Mesendoderm (in vitro differentiated cells): ENCODE data around the gene TALDO1.

Experiments
- DNase-seq: peaks from one replicate; pipeline ENCODE4 v3.0.0; 2013
- H2AK5ac ChIP-seq: 2 replicates; pipeline ENCODE4 v1.6.1; 2013; ENCODE audit warnings: low read length, inconsistent platforms
- H2BK120ac ChIP-seq: 2 replicates; pipeline ENCODE4 v1.6.1; 2013; ENCODE audit warnings: low read depth, mild to moderate bottlenecking, low read length, moderate library complexity, mixed read lengths
- H2BK15ac ChIP-seq: replicated peaks from 2 replicates; pipeline ENCODE4 v1.6.1; 2013; ENCODE audit warnings: low read depth, mild to moderate bottlenecking, moderate library complexity
- H2BK5ac ChIP-seq: 2 replicates; pipeline ENCODE4 v1.6.1; 2013; ENCODE audit warnings: low read length, inconsistent platforms
- H3K18ac ChIP-seq: 2 replicates; pipeline ENCODE4 v1.6.1; 2013; ENCODE audit warnings: mild to moderate bottlenecking, low read length, mixed read lengths
- H3K23ac ChIP-seq: one replicate; pipeline ENCODE4 v1.6.1; 2013; ENCODE audit warnings: low read length
- H3K27ac ChIP-seq: 2 replicates; pipeline ENCODE4 v1.5.1; 2013; ENCODE audit warnings: low read depth, mild to moderate bottlenecking, inconsistent platforms, low read length, moderate library complexity
- H3K27me3 ChIP-seq: 2 replicates; pipeline ENCODE4 v1.6.1; 2013; ENCODE audit warnings: low read length, control low read depth, mild to moderate bottlenecking, inconsistent platforms; ENCODE audit not compliant: insufficient read depth, poor library complexity
- H3K36me3 ChIP-seq: 2 replicates; pipeline ENCODE4 v1.6.1; 2013; ENCODE audit warnings: low read length, inconsistent platforms; ENCODE audit not compliant: control insufficient read depth, insufficient read depth
- H3K4ac ChIP-seq: one replicate; pipeline ENCODE4 v1.6.1; 2013; ENCODE audit warnings: low read depth, mild to moderate bottlenecking, low read length, moderate library complexity
- H3K4me1 ChIP-seq: 2 replicates; pipeline ENCODE4 v1.6.1; 2013; ENCODE audit warnings: low read depth, low read length, inconsistent platforms; ENCODE audit not compliant: control insufficient read depth
- H3K4me2 ChIP-seq: 2 replicates; pipeline ENCODE4 v1.6.1; 2013; ENCODE audit warnings: low read length
- H3K4me3 ChIP-seq: 2 replicates; pipeline ENCODE4 v1.5.1; 2013; ENCODE audit warnings: mild to moderate bottlenecking, low read length
- H3K56ac ChIP-seq: one replicate; pipeline ENCODE4 v1.6.1; 2013; ENCODE audit warnings: low read length
- H3K79me1 ChIP-seq: 2 replicates; pipeline ENCODE4 v1.6.1; 2013; ENCODE audit warnings: low read length, inconsistent platforms
- H3K79me2 ChIP-seq: 2 replicates; pipeline ENCODE4 v1.6.1; 2013; ENCODE audit warnings: mild to moderate bottlenecking, low read length; ENCODE audit not compliant: control insufficient read depth, insufficient read depth
- H3K9ac ChIP-seq: 2 replicates; pipeline ENCODE4 v1.6.1; 2013; ENCODE audit warnings: low read length, inconsistent platforms
- H4K5ac ChIP-seq: one replicate; pipeline ENCODE4 v1.6.1; 2013; ENCODE audit warnings: low read length
- H4K8ac ChIP-seq: one replicate; pipeline ENCODE4 v1.6.1; 2013; ENCODE audit warnings: low read depth, mild to moderate bottlenecking, control low read depth, low read length, moderate library complexity
- WGBS: extraction: QIAGEN DNeasy Blood & Tissue Kit; methylation state at CpG from one replicate; pipeline ENCODE4 v1.1.7; 2013; ENCODE audit warnings: low lambda C conversion rate, missing lambda C conversion rate; ENCODE audit not compliant: insufficient coverage; ENCODE audit errors: extremely low coverage; 5-methylcytosine and 5-hydroxymethylcytosine counted together

Gene TALDO1

DNA sequence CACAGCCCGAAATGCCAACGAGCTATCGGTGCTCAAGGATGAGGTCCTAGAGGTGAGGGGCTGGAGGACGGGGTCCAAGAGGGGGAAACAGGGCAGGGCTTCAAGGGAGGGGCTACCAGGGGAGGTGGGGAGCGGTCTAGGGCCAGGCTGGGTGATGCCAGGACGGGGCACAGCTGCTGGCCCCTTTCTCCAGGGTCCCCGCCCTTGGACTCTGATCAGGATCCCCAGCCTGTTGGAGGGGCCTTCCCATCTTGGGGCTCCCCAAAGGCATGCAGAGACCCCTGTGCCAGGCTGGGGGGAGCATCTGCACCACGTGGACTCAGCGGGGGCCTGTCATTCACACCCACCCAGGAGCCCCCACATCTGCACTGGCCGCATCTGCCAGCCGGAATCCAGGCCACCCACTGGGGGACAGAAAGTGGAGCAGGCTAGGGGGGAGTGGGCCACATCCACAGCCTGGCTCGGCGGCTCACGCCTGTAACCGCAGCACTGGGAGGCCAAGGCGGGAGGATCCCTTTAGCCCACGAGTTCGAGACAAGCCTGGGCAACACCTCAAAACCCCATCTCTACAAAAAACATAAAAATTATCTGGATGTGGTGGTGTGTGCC lies 22.4 kb upstream of the TALDO1 start:
- WGBS = no CpG with 5 or more reads among the region's 18 CpGs
- no peak for DNase-seq
- H3K79me2 ChIP-seq = no peaks in the 10 kb centered on the region
- H3K4me2 ChIP-seq = no peak overlapping the region
- no peak overlapping the region for H4K8ac ChIP-seq
- H2AK5ac ChIP-seq = no peak overlapping the region
- H4K5ac ChIP-seq = no peak overlapping the region
- no peak overlapping the region for H3K4me3 ChIP-seq
- no peaks in the 10 kb centered on the region for H3K36me3 ChIP-seq
- no peak overlapping the region for H3K23ac ChIP-seq
- H3K27me3 ChIP-seq = peaks cover 2% of the 10 kb centered on the region
- H3K79me1 ChIP-seq = no peaks in the 10 kb centered on the region
- H2BK15ac ChIP-seq = no peak overlapping the region
- H3K4me1 ChIP-seq = no peaks in the 10 kb centered on the region
- H2BK120ac ChIP-seq = no peak overlapping the region
- no peak overlapping the region for H3K4ac ChIP-seq
- no peak overlapping the region for H3K27ac ChIP-seq
- no peak overlapping the region for H3K18ac ChIP-seq
- no peak overlapping the region for H2BK5ac ChIP-seq
- H3K56ac ChIP-seq = no peak overlapping the region
- no peak overlapping the region for H3K9ac ChIP-seq

DNA sequence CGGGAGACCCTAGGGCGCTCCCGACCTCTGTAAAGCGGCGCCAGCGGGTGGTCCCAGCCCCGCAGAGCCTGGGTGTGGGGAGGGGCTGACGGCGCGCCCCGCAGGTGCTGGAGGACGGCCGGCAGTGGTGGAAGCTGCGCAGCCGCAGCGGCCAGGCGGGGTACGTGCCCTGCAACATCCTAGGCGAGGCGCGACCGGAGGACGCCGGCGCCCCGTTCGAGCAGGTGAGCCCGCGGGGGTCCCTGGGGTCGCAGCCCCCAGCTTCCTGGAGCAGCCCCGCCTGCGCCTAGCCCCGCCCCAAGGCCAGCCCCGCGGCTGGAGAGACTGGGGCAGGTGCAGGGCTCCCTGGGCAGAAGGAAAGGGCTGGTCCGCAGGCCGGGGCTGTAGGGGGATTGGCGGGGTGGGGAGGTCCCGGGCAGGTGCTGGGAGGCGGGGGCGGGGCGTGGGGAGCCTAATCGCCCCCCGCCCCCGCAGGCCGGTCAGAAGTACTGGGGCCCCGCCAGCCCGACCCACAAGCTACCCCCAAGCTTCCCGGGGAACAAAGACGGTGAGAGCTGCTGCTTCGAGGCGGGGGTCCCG lies 21.6 kb upstream of the TALDO1 start:
- Histone ChIP-seq H3K79me1 (no peaks in the 10 kb centered on the region), H2BK120ac (no peak overlapping the region), H4K5ac (no peak overlapping the region), H2AK5ac (no peak overlapping the region), H3K9ac (no peak overlapping the region), H2BK15ac (no peak overlapping the region), H3K36me3 (no peaks in the 10 kb centered on the region), H3K4me2 (no peak overlapping the region), H3K79me2 (no peaks in the 10 kb centered on the region), H3K18ac (no peak overlapping the region), H3K23ac (no peak overlapping the region), H2BK5ac (no peak overlapping the region), H3K56ac (no peak overlapping the region), H4K8ac (no peak overlapping the region), H3K4me1 (no peaks in the 10 kb centered on the region), H3K27ac (no peak overlapping the region), H3K4ac (no peak overlapping the region), H3K27me3 (peaks cover 2% of the 10 kb centered on the region), H3K4me3 (no peak overlapping the region)
- no peak for DNase-seq
- no CpG with 5 or more reads among the region's 53 CpGs for WGBS

DNA sequence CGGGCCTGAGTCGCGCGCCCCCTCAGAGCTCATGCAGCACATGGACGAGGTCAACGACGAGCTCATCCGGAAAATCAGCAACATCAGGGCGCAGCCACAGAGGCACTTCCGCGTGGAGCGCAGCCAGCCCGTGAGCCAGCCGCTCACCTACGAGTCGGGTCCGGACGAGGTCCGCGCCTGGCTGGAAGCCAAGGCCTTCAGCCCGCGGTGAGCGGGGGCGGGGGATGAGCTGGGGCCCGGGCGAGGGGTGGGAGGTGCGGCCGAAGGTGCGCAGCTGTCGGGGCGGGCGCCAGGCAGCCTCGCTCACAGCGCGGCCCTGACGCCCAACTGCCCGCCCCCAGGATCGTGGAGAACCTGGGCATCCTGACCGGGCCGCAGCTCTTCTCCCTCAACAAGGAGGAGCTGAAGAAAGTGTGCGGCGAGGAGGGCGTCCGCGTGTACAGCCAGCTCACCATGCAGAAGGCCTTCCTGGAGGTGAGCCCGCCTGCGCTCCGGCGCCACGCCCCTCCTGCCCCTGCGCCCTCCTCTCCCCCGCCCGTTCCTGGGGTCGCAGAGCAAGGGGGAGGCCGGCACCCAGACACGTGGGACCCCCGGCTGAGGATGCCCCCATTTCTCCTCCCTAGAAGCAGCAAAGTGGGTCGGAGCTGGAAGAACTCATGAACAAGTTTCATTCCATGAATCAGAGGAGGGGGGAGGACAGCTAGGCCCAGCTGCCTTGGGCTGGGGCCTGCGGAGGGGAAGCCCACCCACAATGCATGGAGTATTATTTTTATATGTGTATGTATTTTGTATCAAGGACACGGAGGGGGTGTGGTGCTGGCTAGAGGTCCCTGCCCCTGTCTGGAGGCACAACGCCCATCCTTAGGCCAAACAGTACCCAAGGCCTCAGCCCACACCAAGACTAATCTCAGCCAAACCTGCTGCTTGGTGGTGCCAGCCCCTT lies 20.7 kb upstream of the TALDO1 start:
- no peaks in the 10 kb centered on the region for H3K79me1 ChIP-seq
- no peak overlapping the region for H3K18ac ChIP-seq
- H4K5ac ChIP-seq = no peak overlapping the region
- no peak overlapping the region for H4K8ac ChIP-seq
- no peaks in the 10 kb centered on the region for H3K79me2 ChIP-seq
- H3K4me3 ChIP-seq = no peak overlapping the region
- peak overlapping the region; percentile 29 for H3K56ac ChIP-seq
- H3K4ac ChIP-seq = no peak overlapping the region
- peak; percentile 40 for DNase-seq
- peak overlapping the region; percentile 15 for H3K4me2 ChIP-seq
- H2BK5ac ChIP-seq = no peak overlapping the region
- H2BK120ac ChIP-seq = no peak overlapping the region
- no peaks in the 10 kb centered on the region for H3K4me1 ChIP-seq
- no peak overlapping the region for H2AK5ac ChIP-seq
- no CpG with 5 or more reads among the region's 61 CpGs for WGBS
- H3K36me3 ChIP-seq = no peaks in the 10 kb centered on the region
- peaks cover 2% of the 10 kb centered on the region for H3K27me3 ChIP-seq
- H3K9ac ChIP-seq = peak overlapping the region; percentile 3
- H3K23ac ChIP-seq = peak overlapping the region; percentile 45
- H3K27ac ChIP-seq = no peak overlapping the region
- H2BK15ac ChIP-seq = no peak overlapping the region

GRCh38 chr11:727281-727701 lies 20.0 kb upstream of the TALDO1 start:
- Histone ChIP-seq H3K4me2 (no peak overlapping the region), H3K9ac (no peak overlapping the region), H4K8ac (no peak overlapping the region), H3K4me1 (no peaks in the 10 kb centered on the region), H2BK5ac (no peak overlapping the region), H2BK120ac (no peak overlapping the region), H3K18ac (no peak overlapping the region), H3K27ac (no peak overlapping the region), H3K4me3 (no peak overlapping the region), H3K36me3 (no peaks in the 10 kb centered on the region), H2AK5ac (no peak overlapping the region), H3K79me2 (no peaks in the 10 kb centered on the region), H3K4ac (no peak overlapping the region), H3K23ac (no peak overlapping the region), H4K5ac (no peak overlapping the region), H3K27me3 (peaks cover 2% of the 10 kb centered on the region), H2BK15ac (no peak overlapping the region), H3K56ac (no peak overlapping the region), H3K79me1 (no peaks in the 10 kb centered on the region)
- no peak for DNase-seq
- whole genome bisulfite sequencing = no CpG with 5 or more reads among the region's 12 CpGs

DNA sequence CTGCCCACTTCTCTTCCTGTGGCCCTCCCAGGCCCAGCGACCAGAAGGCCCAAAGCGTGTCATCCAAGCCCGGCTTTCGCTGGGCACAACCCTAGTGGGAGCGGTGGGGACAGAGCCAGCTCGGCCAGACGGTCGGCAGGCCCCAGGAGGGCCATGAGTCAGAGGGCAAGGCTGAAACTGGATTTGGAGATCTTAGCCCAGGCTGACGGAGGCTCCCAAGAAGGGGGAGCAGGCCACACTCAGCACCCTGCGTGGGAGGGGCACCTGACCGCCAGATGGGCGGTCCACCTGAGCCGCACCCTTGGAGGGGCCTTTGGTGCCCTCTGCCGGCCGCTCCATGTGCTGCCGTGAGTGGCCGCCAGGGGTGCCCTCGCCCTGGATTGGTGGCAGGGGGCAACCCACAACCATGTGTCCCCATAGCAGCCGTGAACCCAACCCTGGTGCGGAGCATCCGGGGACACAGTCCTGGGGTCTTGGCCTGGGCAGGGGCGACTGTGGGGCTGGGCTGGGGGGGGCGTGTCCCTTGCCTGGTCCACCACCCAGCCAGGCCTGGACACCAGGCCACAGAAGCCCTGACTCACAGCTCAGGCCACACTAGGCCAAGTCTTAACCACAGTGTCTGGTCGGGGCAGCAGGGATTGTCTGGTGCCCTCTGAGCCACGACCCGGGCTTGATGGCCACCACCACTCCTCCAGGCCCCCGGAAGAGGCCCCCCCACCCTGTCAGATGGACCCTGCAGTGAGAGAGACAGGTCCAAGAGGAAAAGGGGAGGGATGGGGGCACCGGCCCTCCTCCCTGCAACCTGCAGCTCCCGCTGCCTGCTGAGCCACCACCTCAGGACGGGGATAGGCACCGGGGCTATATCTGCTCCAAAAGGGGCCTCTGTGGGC lies 19.2 kb upstream of the TALDO1 start:
- no peak overlapping the region for H3K18ac ChIP-seq
- peak; percentile 87 for DNase-seq
- H3K27me3 ChIP-seq = peaks cover 2% of the 10 kb centered on the region
- no peaks in the 10 kb centered on the region for H3K36me3 ChIP-seq
- H2AK5ac ChIP-seq = no peak overlapping the region
- H3K27ac ChIP-seq = no peak overlapping the region
- no peak overlapping the region for H4K8ac ChIP-seq
- no peak overlapping the region for H2BK5ac ChIP-seq
- no peaks in the 10 kb centered on the region for H3K4me1 ChIP-seq
- no peak overlapping the region for H4K5ac ChIP-seq
- no peaks in the 10 kb centered on the region for H3K79me1 ChIP-seq
- no peak overlapping the region for H2BK120ac ChIP-seq
- no peak overlapping the region for H3K4me3 ChIP-seq
- WGBS = no CpG with 5 or more reads among the region's 31 CpGs
- no peak overlapping the region for H3K9ac ChIP-seq
- no peak overlapping the region for H3K4me2 ChIP-seq
- no peak overlapping the region for H3K56ac ChIP-seq
- no peak overlapping the region for H2BK15ac ChIP-seq
- H3K23ac ChIP-seq = peak overlapping the region; percentile 45
- H3K79me2 ChIP-seq = no peaks in the 10 kb centered on the region
- H3K4ac ChIP-seq = no peak overlapping the region
